ENCODE measurements around the gene URI1.
A peak's percentile ranks its signal among the peaks of the same experiment; 100 is the strongest.
"Not testable (repeated sequence)": the region's sequence is repeated elsewhere in the genome, so short reads cannot be mapped to it uniquely, and the experiment has no call there.

Gene URI1

GRCh38 chr19:29941828-29942403, at the start of gene URI1:
URI1 (plus strand) TSS chr19:29942239; CDS start chr19:29942548, 309 bp downstream.
- peak; percentile 71 for DNase-seq

GRCh38 chr19:29893606-29894284, 48.3 kb upstream of the URI1 start:
- DNase-seq = no peak

GRCh38 chr19:29896802-29897201, 45.2 kb upstream of the URI1 start:
- no peak for DNase-seq

- no peak for DNase-seq
Observed at GRCh38 chr19:29897466-29897865, 44.6 kb upstream of the URI1 start.

- DNase-seq = no peak
Observed at GRCh38 chr19:29904017-29904416, 38.0 kb upstream of the URI1 start.

- no peak for DNase-seq
Observed at GRCh38 chr19:29908963-29909944, 32.8 kb upstream of the URI1 start.

- no peak for DNase-seq
Observed at GRCh38 chr19:29914933-29915332, 27.1 kb upstream of the URI1 start.

GRCh38 chr19:29915832-29916231, 26.2 kb upstream of the URI1 start:
- DNase-seq = not testable (repeated sequence)

GRCh38 chr19:29917911-29918310, 24.1 kb upstream of the URI1 start:
- no peak for DNase-seq

- DNase-seq = no peak
Observed at GRCh38 chr19:29918891-29919290, 23.1 kb upstream of the URI1 start.

- no peak for DNase-seq
Observed at GRCh38 chr19:29922972-29923371, 19.1 kb upstream of the URI1 start.

- DNase-seq = no peak
Observed at GRCh38 chr19:29923653-29924052, 18.4 kb upstream of the URI1 start.

- DNase-seq = no peak
Observed at GRCh38 chr19:29926031-29926430, 16.0 kb upstream of the URI1 start.

GRCh38 chr19:29926801-29927200, 15.2 kb upstream of the URI1 start:
- DNase-seq = no peak

GRCh38 chr19:29927944-29928625, 14.0 kb upstream of the URI1 start:
- no peak for DNase-seq

GRCh38 chr19:29928831-29929230, 13.2 kb upstream of the URI1 start:
- no peak for DNase-seq

GRCh38 chr19:29934257-29934656, 7.8 kb upstream of the URI1 start:
- no peak for DNase-seq

- DNase-seq = no peak
Observed at GRCh38 chr19:29934781-29935180, 7.3 kb upstream of the URI1 start.

GRCh38 chr19:29936409-29936808, 5.6 kb upstream of the URI1 start:
- DNase-seq = no peak

- DNase-seq = no peak
Observed at GRCh38 chr19:29939628-29940027, 2.4 kb upstream of the URI1 start.

GRCh38 chr19:29940971-29941585, 961 bp upstream of the URI1 start:
- DNase-seq = no peak

GRCh38 chr19:29942404-29943261, 594 bp downstream of the URI1 start:
- DNase-seq = no peak

Measured in NCI-H1048 (cell line).